Keratinocyte (primary cell): Measurements from ENCODE around the gene CCIN. TPM values are rescaled to one million over a fixed set of nuclear protein-coding genes. Genes with fewer than 3 reads are reported as not detected.

Source experiments
- DNase-seq: peaks from one replicate; pipeline ENCODE4 v3.0.0-alpha.2; 2011; ENCODE audit warnings: low read depth, missing footprints, low spot score
- FAIRE-seq: peaks from 2 replicates; lab custom pipeline; 2011; peaks lifted over from hg19 to GRCh38; lab: Jason Lieb, UNC
- H2AFZ ChIP-seq: 2 replicates; pipeline ENCODE4 v1.6.0; 2012; ENCODE audit warnings: low read length, control low read depth, inconsistent platforms; ENCODE audit not compliant: control insufficient read depth
- H3K27ac ChIP-seq: 2 replicates; pipeline ENCODE4 v1.5.1; 2011; ENCODE audit warnings: low read length; ENCODE audit not compliant: control insufficient read depth, insufficient read depth
- H3K27me3 ChIP-seq: 3 replicates; pipeline ENCODE4 v1.6.0; 2011; ENCODE audit warnings: low read length; ENCODE audit not compliant: control insufficient read depth, insufficient read depth; ENCODE audit errors: extremely low read depth
- H3K36me3 ChIP-seq, 2 experiments: 2 replicates in 1 of 2; 3 replicates in 1 of 2; pipeline ENCODE4 v1.5.1; 2011; ENCODE audit warnings: low read length in 2 of 2, mild to moderate bottlenecking in 1 of 2; ENCODE audit not compliant: control insufficient read depth in 2 of 2, insufficient read depth in 2 of 2; ENCODE audit errors: extremely low read depth in 1 of 2
- H3K4me1 ChIP-seq: 3 replicates; pipeline ENCODE4 v1.5.1; 2011; ENCODE audit warnings: low read length; ENCODE audit not compliant: control insufficient read depth, insufficient read depth; ENCODE audit errors: extremely low read depth
- H3K4me2 ChIP-seq: 3 replicates; pipeline ENCODE4 v1.6.0; 2011; ENCODE audit warnings: low read depth, low read length; ENCODE audit not compliant: control insufficient read depth, insufficient read depth; ENCODE audit errors: extremely low read depth
- H3K4me3 ChIP-seq, 3 experiments: fragments of 200-600 bp in 1 of 3; sonication (generic) in 1 of 3; 2 replicates in 2 of 3; 3 replicates in 1 of 3; pipeline ENCODE4 v1.5.1; 2011 to 2016; ENCODE audit warnings: low read length in 3 of 3, mild to moderate bottlenecking in 3 of 3, control low read depth in 2 of 3, inconsistent platforms in 1 of 3, low read depth in 1 of 3, mixed read lengths in 1 of 3, mixed run types in 1 of 3, moderate library complexity in 1 of 3; ENCODE audit not compliant: control insufficient read depth in 2 of 3, insufficient read depth in 2 of 3; ENCODE audit errors: extremely low read depth in 1 of 3
- H3K79me2 ChIP-seq: 2 replicates; pipeline ENCODE4 v1.6.0; 2012; ENCODE audit warnings: low read length; ENCODE audit not compliant: control insufficient read depth, insufficient read depth
- H3K9ac ChIP-seq: 3 replicates; pipeline ENCODE4 v1.6.0; 2011; ENCODE audit warnings: low read length; ENCODE audit not compliant: control insufficient read depth, insufficient read depth; ENCODE audit errors: extremely low read depth
- H3K9me1 ChIP-seq: 3 replicates; pipeline ENCODE4 v1.6.0; 2011; ENCODE audit warnings: low read length; ENCODE audit not compliant: control insufficient read depth, insufficient read depth; ENCODE audit errors: extremely low read depth
- H3K9me3 ChIP-seq: 2 replicates; pipeline ENCODE4 v1.5.1; 2012; ENCODE audit warnings: low read depth, low read length; ENCODE audit not compliant: control insufficient read depth
- H4K20me1 ChIP-seq: 3 replicates; pipeline ENCODE4 v1.6.0; 2011; ENCODE audit warnings: low read length; ENCODE audit not compliant: control insufficient read depth, insufficient read depth; ENCODE audit errors: extremely low read depth
- EZH2 ChIP-seq: IDR thresholded peaks from one replicate; pipeline ENCODE4 v1.6.1; 2012; ENCODE audit warnings: inconsistent platforms, mild to moderate bottlenecking, low read length, moderate library complexity
- dilution Hi-C: fragments of 300-500 bp; cut with MboI; formaldehyde crosslinking; loops from one replicate; pipeline ENCODE4 v1.7.0; 2020; ENCODE audit warnings: low sequenced_read_pairs; ENCODE audit not compliant: extremely low pct_ligation_motif_present
- polyA minus RNA-seq, 3 experiments: library from RNA; depleted of rRNA, polyadenylated mRNA; stranded (reverse); fragments of >200 nt; gene quantifications; 1 replicate in 1 of 3; 2 replicates in 1 of 3; 3 replicates in 1 of 3; pipeline ENCODE4 v1.2.3, GENCODE V29; 2011
- polyA plus RNA-seq, 5 experiments: library from polyadenylated mRNA; depleted of rRNA in 3 of 5; stranded (reverse) in 3 of 5; stranded (forward) in 1 of 5; unstranded in 1 of 5; fragments of >200 nt; gene quantifications; 1 replicate in 1 of 5; 2 replicates in 3 of 5; 3 replicates in 1 of 5; pipeline versions ENCODE4 v1.2.1 to v1.2.3, GENCODE V29; 2011 to 2012; ENCODE audit warnings: missing spikeins in 2 of 5, low read depth in 1 of 5, low replicate concordance in 1 of 5
- TF ChIP-seq, protein P1 (sequence below), 3 experiments: IDR thresholded peaks in 1 of 3; conservative IDR thresholded peaks in 1 of 3; optimal IDR thresholded peaks in 1 of 3; 2 replicates in 2 of 3; 3 replicates in 1 of 3; pipeline versions ENCODE3 to v1.5.1; 2011; ENCODE audit warnings: low read length in 3 of 3, mild to moderate bottlenecking in 3 of 3, moderate library complexity in 2 of 3, control low read depth in 1 of 3, inconsistent platforms in 1 of 3; ENCODE audit not compliant: insufficient read depth in 2 of 3; ENCODE audit errors: extremely low read depth in 1 of 3

The CCIN gene
- polyA plus RNA-seq (0.10 TPM in 1 of 3 replicates, not detected in the others), polyA minus RNA-seq (0.16 TPM in 1 of 3 replicates, not detected in the others)
- polyA plus RNA-seq (2011; ENCODE audit: low read depth), result not detected
- polyA plus RNA-seq (2011; cell fraction: cytosol; rRNA removed), result 0.04 and 0.05 TPM in 2 replicates
- 0.17 and 0.25 TPM in 2 replicates for polyA plus RNA-seq (2011; cell fraction: nucleus; rRNA removed)
- 0.06 TPM in 1 of 2 replicates, not detected in the other for polyA plus RNA-seq (2012; ENCODE audit: low replicate concordance)
- not detected for polyA minus RNA-seq (2011; cell fraction: cytosol; rRNA and poly(A)+ RNA removed)
- polyA minus RNA-seq (2011; cell fraction: nucleus; rRNA and poly(A)+ RNA removed), result not detected in 2 replicates

DNA sequence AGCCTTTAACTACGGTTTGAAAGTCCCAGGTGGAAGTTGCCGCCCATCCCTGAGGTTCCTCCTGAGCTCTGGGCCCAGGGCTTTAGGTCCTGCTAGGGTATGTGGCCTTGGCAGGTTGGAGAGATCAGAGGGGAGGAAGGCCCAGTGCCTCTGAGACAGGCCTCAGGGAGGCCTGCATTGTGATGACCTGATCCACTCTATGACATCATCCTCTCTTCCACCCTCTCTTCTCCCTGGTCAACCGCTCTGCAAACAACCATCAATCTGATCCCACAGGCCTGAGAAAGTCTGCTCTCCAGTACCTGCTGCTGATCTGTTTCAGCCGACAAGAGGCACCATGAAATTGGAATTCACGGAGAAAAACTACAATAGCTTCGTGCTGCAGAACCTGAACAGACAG, at the start of gene CCIN:
Gene CCIN, plus strand, starts transcription at position 223 of the 400 bp plus-strand sequence. Its CDS starts 115 bp downstream, at position 338.
- H2AFZ ChIP-seq, result no peak within 1 kb of the TSS
- TF ChIP-seq, protein P1, sequence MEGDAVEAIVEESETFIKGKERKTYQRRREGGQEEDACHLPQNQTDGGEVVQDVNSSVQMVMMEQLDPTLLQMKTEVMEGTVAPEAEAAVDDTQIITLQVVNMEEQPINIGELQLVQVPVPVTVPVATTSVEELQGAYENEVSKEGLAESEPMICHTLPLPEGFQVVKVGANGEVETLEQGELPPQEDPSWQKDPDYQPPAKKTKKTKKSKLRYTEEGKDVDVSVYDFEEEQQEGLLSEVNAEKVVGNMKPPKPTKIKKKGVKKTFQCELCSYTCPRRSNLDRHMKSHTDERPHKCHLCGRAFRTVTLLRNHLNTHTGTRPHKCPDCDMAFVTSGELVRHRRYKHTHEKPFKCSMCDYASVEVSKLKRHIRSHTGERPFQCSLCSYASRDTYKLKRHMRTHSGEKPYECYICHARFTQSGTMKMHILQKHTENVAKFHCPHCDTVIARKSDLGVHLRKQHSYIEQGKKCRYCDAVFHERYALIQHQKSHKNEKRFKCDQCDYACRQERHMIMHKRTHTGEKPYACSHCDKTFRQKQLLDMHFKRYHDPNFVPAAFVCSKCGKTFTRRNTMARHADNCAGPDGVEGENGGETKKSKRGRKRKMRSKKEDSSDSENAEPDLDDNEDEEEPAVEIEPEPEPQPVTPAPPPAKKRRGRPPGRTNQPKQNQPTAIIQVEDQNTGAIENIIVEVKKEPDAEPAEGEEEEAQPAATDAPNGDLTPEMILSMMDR (optimal IDR thresholded peaks at IDR 0.05 in 1 of 3, IDR thresholded peaks at IDR 0.05 in 1 of 3, conservative IDR thresholded peaks at IDR 0.05 in 1 of 3; ENCODE audit: extremely low read depth in 1 of 3, insufficient read depth in 2 of 3, low read length in 3 of 3), result no peak
- TF ChIP-seq EZH2, result no peak
- H3K9ac ChIP-seq, result no peak within 1 kb of the TSS
- H3K9me1 ChIP-seq, result no peaks in the 10 kb centered on the region
- H3K4me2 ChIP-seq, result no peak within 1 kb of the TSS
- no peak for DNase-seq
- dilution Hi-C loops, result no loop called here
- H3K4me3 ChIP-seq, result no peak within 1 kb of the TSS
- no peaks in the 10 kb centered on the region for H3K36me3 ChIP-seq
- no peaks in the 10 kb centered on the region for H4K20me1 ChIP-seq
- H3K4me1 ChIP-seq, result peaks cover 6% of the 10 kb centered on the region
- no peaks in the 10 kb centered on the region for H3K79me2 ChIP-seq
- FAIRE-seq, result no peak
- H3K27me3 ChIP-seq, result peaks cover 8% of the 10 kb centered on the region
- H3K27ac ChIP-seq, result no peak within 1 kb of the TSS
- no peaks in the 10 kb centered on the region for H3K9me3 ChIP-seq

DNA sequence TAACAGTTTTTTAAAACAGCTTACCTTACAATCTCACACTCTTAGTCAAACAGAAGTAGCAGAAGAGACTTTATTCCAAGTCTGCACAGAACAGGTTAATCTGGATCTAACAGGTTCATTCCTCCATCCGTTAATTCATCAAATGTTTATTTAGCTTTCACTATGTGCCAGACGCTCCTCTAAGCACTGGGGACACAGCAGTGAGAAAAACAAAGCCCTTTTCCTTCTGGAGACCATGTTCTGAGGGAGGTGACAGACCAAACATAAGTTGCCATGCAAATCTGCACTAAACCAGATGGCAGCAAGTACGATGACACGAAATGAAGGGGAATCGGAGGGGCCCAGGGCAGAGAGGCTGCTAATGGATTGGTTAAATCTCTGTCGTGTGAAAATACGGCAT, 49.7 kb upstream of the CCIN start:
- FAIRE-seq (no peak), DNase-seq (no peak)
- Histone ChIP-seq H4K20me1 (no peaks in the 10 kb centered on the region), H3K4me3 (no peak overlapping the region), H3K27ac (no peak overlapping the region), H3K9ac (no peak overlapping the region), H3K36me3 (peaks cover 0 to 2% of the 10 kb centered on the region in 2 experiments), H3K27me3 (no peaks in the 10 kb centered on the region), H3K4me2 (no peak overlapping the region), H3K4me1 (no peaks in the 10 kb centered on the region), H3K9me1 (no peaks in the 10 kb centered on the region), H3K9me3 (no peaks in the 10 kb centered on the region), H2AFZ (no peak overlapping the region), H3K79me2 (no peaks in the 10 kb centered on the region)
- TF ChIP-seq EZH2, result no peak
- TF ChIP-seq, protein P1 (optimal IDR thresholded peaks at IDR 0.05 in 1 of 3, IDR thresholded peaks at IDR 0.05 in 1 of 3, conservative IDR thresholded peaks at IDR 0.05 in 1 of 3; ENCODE audit: extremely low read depth in 1 of 3, insufficient read depth in 2 of 3, low read length in 3 of 3), result no peak
- dilution Hi-C loops, result no loop called here
